HG03060 (cell line): ENCODE data around the gene NFATC1.

Experiments
- ATAC-seq: cut with Tn5 transposase; IDR thresholded peaks from one replicate; pipeline ENCODE4 v1.9.1; 2021; ENCODE audit warnings: low read depth, moderate number of reproducible peaks; ENCODE audit not compliant: unreplicated experiment

NFATC1 gene

GRCh38 chr18:79542876-79543750 lies 147.4 kb downstream of the NFATC1 start:
- ATAC-seq: no peak

DNA sequence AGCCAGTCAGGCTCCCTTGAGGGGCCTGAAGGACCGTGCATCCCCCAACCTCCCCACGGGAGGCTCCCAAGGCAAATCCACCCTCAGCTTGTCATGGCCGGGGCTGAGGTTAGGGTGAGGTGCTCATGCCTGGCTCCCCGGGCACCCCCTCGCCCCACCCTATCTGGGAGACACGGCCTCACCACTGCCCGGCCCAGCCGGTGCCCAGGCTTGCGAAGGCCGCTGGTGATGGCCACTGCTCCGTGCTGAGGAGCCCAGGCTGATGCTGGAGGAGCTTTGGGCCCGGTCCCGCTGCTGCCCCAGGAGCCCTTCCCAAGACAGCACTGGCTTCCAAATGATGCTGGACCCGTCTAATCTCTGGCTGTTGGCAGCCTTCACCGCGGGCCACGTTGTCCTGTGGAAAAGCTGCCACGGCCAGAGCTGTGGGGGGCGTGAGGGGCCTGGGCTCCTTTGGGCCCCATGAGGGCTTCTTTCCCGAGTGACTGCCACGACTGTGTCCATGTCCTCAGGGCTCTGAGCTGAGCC lies 148.2 kb downstream of the NFATC1 start:
- ATAC-seq: no peak

DNA sequence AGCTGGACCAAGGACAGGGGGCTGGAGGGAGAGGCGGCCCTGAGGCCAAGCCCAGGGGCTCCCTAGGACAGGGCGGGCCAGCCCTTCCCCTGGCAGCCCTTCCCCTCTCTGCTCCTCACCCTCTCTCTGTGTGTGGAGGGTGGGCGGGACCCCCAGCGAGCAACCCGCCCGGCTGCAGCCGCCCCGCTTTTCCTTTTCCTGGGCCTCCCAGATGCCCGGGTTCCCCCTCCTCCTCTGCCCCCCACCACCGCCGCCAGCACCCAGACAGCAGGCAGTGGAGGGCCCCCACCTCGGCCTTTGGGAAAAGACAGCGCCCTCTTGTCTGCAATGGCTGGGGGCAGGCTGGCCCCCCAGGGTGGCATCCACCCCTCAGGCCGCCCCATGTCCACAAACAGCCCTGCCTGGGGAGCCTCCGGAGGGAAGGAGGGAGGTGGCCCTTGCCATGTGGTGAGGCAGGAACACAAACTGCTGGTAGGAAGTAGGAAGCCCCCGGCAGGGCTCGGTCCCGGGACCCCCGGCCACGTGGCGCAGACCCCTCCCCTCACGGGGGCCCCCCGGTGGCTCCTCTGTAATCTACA lies 148.7 kb downstream of the NFATC1 start:
- ATAC-seq: no peak

- ATAC-seq: no peak
Observed at GRCh38 chr18:79545255-79545654, 149.5 kb downstream of the NFATC1 start.

GRCh38 chr18:79545736-79546171 lies 150.0 kb downstream of the NFATC1 start:
- ATAC-seq: no peak

DNA sequence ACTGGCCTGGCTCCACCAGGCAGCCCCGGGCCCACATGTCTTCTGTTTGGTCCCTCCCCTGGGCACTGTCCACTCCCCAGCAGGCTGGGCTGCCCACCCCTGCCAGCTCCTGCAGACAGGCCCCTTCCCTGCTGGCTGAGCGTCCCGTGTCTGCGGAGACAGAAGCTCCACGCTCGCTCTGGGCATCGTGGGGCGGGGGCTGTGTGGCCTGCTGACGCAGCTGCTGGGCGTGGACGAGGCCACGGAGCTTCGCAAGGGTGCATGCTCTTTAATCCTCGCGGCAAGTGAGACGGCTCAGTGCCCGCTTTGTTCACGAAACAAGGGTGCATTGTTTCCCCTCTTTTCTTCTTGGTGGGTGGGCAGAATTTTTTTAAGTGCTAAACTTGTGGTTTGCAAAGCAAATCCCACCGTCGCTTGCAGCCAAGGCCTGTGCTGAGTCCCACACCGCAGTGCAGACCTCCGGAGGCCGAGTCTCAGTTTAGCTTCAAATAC lies 151.1 kb downstream of the NFATC1 start:
- ATAC-seq: no peak

GRCh38 chr18:79547413-79548076 lies 151.8 kb downstream of the NFATC1 start:
- ATAC-seq: no peak

- ATAC-seq: no peak
Observed at GRCh38 chr18:79548077-79548450, 152.3 kb downstream of the NFATC1 start.

DNA sequence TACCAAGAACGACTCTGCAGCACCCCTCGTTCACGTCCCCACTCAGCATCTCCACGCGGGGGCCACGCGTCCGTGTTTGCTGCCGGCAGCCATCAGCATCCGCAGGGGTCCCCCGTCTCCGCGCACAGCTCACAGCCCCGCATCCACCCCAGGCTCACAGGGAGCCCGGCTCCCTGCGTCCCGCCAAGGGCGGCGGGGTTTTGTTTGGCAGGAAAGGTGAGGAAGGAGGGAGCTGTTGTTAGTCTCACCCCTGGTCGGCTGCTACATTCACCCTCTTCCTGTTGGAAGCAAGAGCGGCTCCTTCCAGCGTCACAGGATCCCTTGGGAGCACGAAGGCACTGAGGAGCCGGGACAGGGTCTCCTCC lies 152.9 kb downstream of the NFATC1 start:
- ATAC-seq: no peak

- ATAC-seq: no peak
Observed at GRCh38 chr18:79548986-79549637, 153.4 kb downstream of the NFATC1 start.

DNA sequence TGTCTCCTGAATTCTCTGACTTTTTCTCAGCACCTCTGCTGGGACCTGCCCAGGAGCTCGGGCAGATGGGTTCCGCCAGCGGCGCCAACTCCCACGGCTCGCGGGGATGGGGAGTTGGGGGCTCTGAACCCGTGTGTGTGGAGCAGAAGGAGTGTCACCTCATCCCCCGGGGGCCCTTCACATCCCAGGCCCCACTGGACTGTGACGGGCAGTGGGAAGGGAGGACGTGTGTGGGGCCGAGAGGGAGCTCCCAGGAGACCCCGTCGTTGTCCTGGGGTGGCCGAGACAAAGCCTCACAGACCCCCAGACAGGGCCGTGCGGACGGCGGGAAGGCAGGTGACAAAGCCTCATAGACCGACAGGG lies 153.9 kb downstream of the NFATC1 start:
- no peak for ATAC-seq

DNA sequence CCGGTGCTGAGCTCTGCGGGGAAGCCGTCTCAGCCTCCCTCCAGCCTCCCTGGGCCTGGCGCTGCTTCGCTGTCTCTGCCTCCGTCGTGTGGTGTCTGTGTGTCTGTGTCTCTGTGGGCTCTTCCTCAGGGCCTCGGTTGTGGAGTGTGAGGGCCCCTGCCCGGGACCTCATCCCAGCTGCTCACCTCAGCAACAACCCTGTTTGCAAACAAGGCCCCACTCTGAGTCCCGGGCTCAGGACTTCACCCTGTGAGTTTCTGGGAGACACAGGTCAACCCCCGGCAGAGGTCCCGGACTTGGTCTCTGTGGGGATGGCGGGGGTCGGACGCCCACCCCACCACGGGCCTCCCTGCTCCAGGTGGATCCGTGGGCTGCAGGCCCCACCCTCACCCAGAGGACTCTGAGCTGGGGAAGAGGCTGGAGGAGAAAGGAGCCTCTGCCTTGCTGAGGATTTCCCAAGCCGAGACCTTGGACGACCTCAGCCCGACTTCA lies 156.5 kb downstream of the NFATC1 start:
- no peak for ATAC-seq

- ATAC-seq: no peak
Observed at GRCh38 chr18:79552696-79553095, 157.0 kb downstream of the NFATC1 start.

- no peak for ATAC-seq
Observed at GRCh38 chr18:79553154-79553553, 157.4 kb downstream of the NFATC1 start.

GRCh38 chr18:79553696-79554095 lies 158.0 kb downstream of the NFATC1 start:
- no peak for ATAC-seq

GRCh38 chr18:79554321-79554720 lies 158.6 kb downstream of the NFATC1 start:
- ATAC-seq: no peak

DNA sequence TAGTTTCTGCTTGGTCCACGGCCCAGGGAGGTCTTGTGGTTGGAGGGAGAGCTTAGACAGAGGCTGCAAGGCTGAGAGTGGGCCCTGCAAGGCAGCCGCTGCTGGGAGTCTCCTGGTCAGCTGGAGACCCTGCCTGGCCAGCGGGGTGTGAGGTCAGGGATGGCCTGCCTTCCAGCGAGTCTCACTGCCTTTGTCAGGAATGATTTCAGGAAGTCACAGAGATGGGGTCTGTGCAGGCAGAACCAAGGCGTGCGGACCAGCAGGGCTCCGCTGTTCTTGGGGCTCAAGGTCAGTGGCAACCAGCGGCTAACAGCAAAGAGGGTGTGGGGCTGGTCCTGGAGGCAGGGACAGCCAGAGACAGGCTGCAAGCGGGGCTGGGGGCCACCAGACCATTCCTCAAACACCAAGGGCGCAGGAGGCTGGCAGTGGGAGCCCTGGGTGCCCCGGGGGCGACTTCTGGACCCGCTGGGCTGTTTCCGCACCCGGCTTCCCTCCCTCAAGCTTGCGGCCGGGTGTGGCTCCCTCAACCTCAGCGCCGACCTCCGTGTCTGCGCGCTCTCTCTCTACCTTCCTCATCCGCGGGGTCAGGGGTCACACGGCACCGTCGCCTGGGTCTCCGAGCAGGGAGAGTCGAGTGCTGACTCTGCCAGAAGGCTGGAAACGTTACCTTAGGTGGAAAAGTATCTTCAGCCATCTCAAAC lies 159.4 kb downstream of the NFATC1 start:
- ATAC-seq: no peak

- ATAC-seq: no peak
Observed at GRCh38 chr18:79555885-79556284, 160.2 kb downstream of the NFATC1 start.

DNA sequence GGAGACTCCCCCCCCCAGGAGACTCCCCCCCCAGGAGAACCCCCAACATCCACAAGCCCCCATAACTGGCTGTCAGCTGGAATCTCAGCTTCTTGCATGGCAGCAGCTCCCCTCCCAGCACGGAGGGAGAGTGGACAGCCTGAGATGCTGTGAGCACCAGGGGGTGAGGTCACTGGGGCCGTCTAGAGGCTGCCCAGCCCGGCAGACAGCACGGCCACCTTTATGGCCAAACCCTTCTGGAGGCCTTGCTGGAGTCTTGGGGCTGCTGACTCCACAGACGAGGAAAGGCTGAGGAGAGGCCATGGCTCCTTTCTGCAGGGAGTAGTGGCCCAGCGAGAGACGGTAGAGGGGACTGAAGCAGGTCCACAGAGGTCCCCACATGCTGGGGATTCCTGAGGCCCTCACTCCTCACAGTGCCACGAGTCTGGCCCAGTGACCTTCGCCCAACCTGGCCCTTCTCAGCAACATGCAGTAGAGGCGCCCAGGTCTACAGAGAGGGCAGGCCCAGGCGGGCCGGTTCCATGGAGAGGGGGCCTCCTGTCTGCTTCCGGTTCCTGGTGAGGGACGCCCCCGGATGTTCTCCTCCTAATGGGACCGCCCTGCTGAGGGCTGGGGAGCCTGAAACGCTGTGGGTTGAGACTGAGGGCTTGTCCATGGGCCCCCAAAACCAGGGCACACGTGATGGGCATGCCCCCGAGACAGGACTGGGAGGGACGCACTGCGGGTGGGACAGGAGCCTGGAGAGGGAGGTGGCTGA lies 161.3 kb downstream of the NFATC1 start:
- ATAC-seq: no peak
